ENCODE results near the gene CAPN11.
"Not testable (repeated sequence)": the region's sequence is repeated elsewhere in the genome, so short reads cannot be mapped to it uniquely, and the experiment has no call there.

The CAPN11 gene

GRCh38 chr6:44230034-44230675, 71.5 kb downstream of the CAPN11 start:
- no peak for DNase-seq

- not testable (repeated sequence) for DNase-seq
Measured at GRCh38 chr6:44231426-44231825, 72.8 kb downstream of the CAPN11 start.

GRCh38 chr6:44232676-44233566, 74.3 kb downstream of the CAPN11 start:
- DNase-seq, result no peak

GRCh38 chr6:44233567-44234100, 75.0 kb downstream of the CAPN11 start:
- DNase-seq, result no peak

Data from stimulated activated naive CD4-positive, alpha-beta T cell (primary cell).